ENCODE measurements around the gene NSL1.

Gene NSL1

GRCh38 chr1:212699104-212699624 lies 92.4 kb downstream of the NSL1 start:
- no peak for DNase-seq
- Histone ChIP-seq H3K4me3 (ENCODE audit: low read depth, low read length) (peak overlapping the region; percentile 55), H3K27ac (no peak overlapping the region), H3K36me3 (replicated peaks) (no peaks in the 10 kb centered on the region), H3K27me3 (replicated peaks) (no peaks in the 10 kb centered on the region)
- in situ Hi-C loops (cut with HindIII; ENCODE audit: low pct_ligation_motif_present, low sequenced_read_pairs), result no loop called here
- TF ChIP-seq CTCF (IDR thresholded peaks at IDR 0.05; ENCODE audit: low read depth, low read length, missing control alignments), result peak; percentile 57

- in situ Hi-C loops (cut with HindIII; ENCODE audit: low pct_ligation_motif_present, low sequenced_read_pairs), result no loop called here
- TF ChIP-seq CTCF (IDR thresholded peaks at IDR 0.05; ENCODE audit: low read depth, low read length, missing control alignments), result no peak
- no peak for DNase-seq
- Histone ChIP-seq H3K36me3 (replicated peaks) (no peaks in the 10 kb centered on the region), H3K4me3 (ENCODE audit: low read depth, low read length) (peak overlapping the region; percentile 55), H3K27ac (no peak overlapping the region), H3K27me3 (replicated peaks) (no peaks in the 10 kb centered on the region)
Observed at GRCh38 chr1:212698467-212699103, 93.0 kb downstream of the NSL1 start.

- H3K27ac ChIP-seq, result no peak overlapping the region
- H3K36me3 ChIP-seq (replicated peaks), result no peaks in the 10 kb centered on the region
- H3K27me3 ChIP-seq (replicated peaks), result no peaks in the 10 kb centered on the region
- in situ Hi-C loops (cut with HindIII; ENCODE audit: low pct_ligation_motif_present, low sequenced_read_pairs), result no loop called here
- no peak for TF ChIP-seq CTCF (IDR thresholded peaks at IDR 0.05; ENCODE audit: low read depth, low read length, missing control alignments)
- no peak for DNase-seq
- H3K4me3 ChIP-seq (ENCODE audit: low read depth, low read length), result no peak overlapping the region
Observed at GRCh38 chr1:212696721-212697331, 94.8 kb downstream of the NSL1 start.

GRCh38 chr1:212692774-212693644 lies 98.6 kb downstream of the NSL1 start:
- H3K27me3 ChIP-seq (replicated peaks), result no peaks in the 10 kb centered on the region
- in situ Hi-C loops (cut with HindIII; ENCODE audit: low pct_ligation_motif_present, low sequenced_read_pairs), result no loop called here

GRCh38 chr1:212691561-212692071 lies 100.0 kb downstream of the NSL1 start:
- Histone ChIP-seq H3K36me3 (replicated peaks) (no peaks in the 10 kb centered on the region), H3K27me3 (replicated peaks) (no peaks in the 10 kb centered on the region), H3K27ac (no peak overlapping the region), H3K4me3 (ENCODE audit: low read depth, low read length) (no peak overlapping the region)
- in situ Hi-C loops (cut with HindIII; ENCODE audit: low pct_ligation_motif_present, low sequenced_read_pairs), result no loop called here
- DNase-seq, result no peak
- TF ChIP-seq CTCF (IDR thresholded peaks at IDR 0.05; ENCODE audit: low read depth, low read length, missing control alignments), result no peak

More at GRCh38 chr1:212692774-212693644, 98.6 kb downstream of the NSL1 start:
- no peak for DNase-seq
- Histone ChIP-seq H3K36me3 (replicated peaks) (no peaks in the 10 kb centered on the region), H3K4me3 (ENCODE audit: low read depth, low read length) (no peak overlapping the region), H3K27ac (no peak overlapping the region)
- no peak for TF ChIP-seq CTCF (IDR thresholded peaks at IDR 0.05; ENCODE audit: low read depth, low read length, missing control alignments)
